GM19463 (cell line): ENCODE measurements around the gene CHRNA7.

Source experiments
- ATAC-seq: cut with Tn5 transposase; IDR thresholded peaks from one replicate; pipeline ENCODE4 v1.9.1; 2021; ENCODE audit warnings: mild to moderate bottlenecking, moderate library complexity; ENCODE audit not compliant: unreplicated experiment

The CHRNA7 gene

DNA sequence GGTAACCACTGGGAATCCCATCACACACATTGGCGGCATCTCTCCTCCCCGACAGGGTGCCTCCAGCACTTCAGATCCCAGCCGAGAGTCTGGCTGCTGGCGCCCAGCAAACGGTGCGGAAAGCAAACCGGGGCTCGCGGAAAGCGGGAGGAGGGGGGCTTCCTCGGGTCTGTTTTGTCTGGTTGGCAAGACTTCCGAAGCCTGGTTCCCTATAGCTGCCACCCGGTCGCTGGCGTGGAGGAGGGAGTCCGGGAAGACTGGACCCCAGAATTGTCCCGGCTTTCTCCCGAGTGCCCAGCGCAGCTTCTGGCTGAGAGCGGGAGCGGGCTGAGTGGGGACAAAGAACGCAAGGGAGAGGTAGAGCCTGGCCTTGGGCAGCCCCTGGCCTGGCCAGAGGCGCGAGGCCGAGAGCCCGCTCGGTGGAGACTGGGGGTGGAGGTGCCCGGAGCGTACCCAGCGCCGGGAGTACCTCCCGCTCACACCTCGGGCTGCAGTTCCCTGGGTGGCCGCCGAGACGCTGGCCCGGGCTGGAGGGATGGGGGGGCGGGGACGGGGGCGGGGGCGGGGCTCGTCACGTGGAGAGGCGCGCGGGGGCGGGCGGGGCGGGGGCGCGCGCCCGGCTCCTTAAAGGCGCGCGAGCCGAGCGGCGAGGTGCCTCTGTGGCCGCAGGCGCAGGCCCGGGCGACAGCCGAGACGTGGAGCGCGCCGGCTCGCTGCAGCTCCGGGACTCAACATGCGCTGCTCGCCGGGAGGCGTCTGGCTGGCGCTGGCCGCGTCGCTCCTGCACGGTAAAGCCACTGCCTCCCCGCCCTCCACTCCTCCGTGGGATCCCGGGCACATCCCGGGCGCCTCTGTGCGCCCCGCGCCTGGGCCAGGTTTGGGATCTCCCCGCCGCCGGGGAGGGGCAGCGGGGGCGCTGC lies at the start of gene CHRNA7:
TSS of gene CHRNA7 (plus strand) at position 654 of the 920 bp plus-strand sequence. CDS start at position 734, 80 bp downstream.
- peak; percentile 69 for ATAC-seq

DNA sequence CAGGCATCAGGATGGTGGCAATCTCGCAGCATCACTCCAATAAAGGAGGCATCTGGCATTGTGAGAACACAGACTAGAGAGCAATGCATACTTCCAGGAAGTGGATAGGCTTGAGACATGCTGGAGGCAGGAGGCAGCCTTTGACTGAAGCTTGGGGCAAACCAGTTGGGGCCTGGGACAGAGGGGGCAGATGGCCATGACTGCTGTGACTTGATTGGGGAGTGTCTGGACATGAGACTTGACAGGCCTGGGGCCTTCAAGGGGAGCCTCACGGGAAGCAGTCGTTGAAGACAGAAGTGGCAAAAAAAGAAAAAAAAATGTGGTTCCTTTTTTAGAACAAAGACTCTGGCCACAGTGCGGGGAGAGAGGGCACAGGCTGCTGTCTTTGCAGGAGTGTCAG lies 44.7 kb upstream of the CHRNA7 start:
- ATAC-seq: no peak

DNA sequence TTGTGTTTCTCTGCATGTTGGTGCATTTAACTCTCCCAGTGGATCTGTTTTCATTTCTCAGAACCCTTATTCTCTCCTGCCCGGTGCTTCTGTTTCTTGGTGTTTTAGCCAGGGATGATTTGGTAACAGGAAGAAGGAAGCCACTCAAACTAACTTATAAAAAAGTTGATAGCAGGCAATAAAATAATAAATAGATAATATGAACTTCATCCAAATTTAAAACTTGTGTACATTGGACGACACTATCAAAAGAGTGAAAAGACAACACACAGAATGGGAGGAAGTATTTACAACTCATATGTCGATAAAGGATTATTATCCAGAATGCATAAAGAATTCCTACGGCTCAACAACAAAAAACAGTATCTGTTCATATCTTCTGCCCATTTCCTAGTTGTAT lies 37.3 kb upstream of the CHRNA7 start:
- ATAC-seq: no peak

DNA sequence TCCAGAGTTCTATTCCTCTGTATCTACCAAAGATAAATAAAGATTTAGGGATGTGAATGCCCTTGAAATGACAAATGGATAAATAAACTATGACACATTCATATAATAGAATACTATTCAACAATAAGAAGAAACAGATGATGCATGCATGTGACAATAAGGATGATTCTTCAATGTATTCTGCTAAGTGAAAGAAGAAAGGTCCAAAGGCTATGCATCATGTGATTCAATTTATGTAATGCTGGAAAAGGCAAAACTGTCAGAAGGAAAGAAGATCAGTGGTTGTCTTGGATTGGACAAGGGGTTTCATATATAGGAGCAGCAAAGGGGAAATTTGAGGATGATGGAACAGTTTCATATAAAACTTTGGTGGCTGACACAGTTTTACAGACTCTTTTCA lies 32.6 kb upstream of the CHRNA7 start:
- no peak for ATAC-seq

DNA sequence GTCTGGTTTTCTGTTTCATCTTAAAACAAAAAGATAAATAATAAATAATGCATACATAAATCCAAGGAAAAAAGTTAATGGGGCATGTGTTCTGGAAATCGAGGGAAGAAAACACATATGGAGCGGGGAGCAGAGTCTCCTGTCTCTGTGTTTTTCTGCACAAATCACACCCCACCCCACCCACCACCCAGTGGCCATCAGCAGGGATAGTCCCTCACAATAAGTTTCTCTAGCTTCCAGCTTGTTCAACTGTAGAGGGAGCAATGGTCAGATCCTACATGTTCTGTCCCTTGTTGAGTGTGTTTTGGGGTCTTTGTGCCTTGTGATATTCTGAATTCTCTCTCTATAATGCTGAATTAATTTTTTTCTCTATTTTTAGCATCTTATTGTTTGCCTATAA lies 26.8 kb upstream of the CHRNA7 start:
- no peak for ATAC-seq

DNA sequence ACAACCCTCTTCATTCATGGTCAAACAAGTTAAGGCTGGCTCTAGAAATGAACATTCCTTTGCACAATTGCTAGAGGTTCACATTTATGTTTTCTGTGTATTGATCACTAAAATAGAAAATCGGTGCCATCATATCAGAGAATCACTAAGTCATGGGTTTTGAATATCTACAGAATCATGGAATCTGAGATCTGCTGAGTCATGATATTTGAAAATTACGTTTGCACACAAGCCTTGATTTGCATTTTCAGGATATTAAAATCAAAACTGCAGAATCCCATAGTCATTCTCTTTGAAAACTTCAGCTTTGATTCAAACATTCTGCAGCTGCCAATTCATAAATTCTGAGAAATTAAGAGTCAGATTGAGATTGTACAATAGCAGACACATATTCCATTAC lies 26.1 kb upstream of the CHRNA7 start:
- ATAC-seq: no peak

DNA sequence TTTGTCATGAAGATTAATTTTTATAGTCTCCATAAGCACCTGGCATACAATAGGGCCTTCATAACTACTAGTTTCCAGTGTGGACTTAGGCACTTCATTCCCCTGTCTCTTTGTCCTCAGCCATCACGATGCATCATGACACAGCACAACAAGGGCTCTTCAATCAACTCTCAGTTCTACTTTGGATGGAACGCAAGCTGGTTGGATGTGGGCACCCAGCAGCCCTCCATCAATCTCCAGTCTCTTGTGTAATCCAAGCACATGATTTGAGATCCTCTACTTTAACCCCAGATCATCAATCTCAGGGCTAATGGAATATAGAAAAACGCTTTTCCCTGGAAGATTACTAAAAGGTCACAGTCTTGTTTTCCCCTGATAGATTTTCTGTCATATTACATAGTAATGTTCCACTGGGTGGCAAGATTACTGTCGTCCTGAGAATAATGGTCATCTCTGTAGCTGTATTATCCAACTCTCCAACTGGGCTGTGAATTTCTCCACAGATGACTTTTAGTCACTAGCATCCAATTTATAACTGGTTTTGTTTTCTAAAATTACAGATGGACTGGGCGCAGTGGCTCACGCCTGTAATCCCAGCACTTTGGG lies 22.9 kb upstream of the CHRNA7 start:
- ATAC-seq: no peak

DNA sequence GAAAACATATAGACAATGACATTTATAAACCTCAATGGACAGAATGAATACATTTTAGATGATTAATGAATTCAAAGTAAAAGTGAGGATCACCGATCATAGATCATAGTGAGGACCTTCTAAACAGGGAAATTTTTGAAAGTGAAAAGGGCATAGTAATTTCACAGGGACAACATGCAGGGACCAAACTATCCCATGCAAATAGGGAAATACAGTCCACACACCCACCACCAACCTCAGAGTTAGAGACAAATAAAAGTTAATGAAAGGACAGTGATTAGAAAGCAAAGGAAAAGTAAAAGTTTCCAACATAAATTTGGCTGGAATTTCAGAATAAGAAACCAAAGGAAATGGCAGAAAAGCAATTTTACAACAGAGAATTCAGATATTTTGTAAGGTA lies 15.4 kb upstream of the CHRNA7 start:
- ATAC-seq: no peak

DNA sequence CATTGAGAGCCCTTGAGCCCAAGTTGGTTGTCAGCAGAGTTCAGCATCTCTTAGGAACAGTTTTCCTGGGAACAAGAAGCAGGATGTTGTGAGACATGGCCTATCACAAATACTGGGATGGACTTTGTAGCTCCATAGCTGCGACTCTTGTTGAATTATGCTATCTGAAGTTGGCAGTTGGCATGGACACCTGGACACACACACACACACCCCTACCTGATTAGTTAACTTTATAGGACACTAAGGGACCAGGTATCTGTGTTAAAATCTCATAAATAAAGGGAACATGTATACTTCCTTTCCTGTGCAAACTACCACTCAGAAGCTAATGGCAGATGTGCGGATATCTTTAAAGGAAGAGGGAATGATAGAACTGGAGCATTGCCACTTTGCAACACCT lies 10.2 kb upstream of the CHRNA7 start:
- ATAC-seq: no peak

DNA sequence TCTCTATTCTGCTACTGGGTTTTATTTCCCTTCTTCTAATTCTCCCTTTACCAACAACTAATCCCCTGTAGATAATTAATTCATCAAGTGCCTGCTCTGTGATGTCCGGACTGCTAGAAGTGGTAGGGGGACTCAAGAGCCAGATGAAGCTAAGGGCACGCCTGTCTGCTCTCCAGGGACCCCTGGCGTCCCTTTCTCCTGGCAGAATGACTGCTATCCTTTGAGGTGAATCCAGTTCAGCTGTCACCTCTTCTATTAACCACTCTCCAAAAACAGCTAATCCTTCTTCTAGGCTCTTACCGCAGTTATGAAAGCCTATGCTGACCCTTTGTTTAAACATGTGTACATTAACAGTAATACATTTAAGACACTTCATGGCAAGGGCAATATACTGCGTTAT lies 1.4 kb upstream of the CHRNA7 start:
- no peak for ATAC-seq

DNA sequence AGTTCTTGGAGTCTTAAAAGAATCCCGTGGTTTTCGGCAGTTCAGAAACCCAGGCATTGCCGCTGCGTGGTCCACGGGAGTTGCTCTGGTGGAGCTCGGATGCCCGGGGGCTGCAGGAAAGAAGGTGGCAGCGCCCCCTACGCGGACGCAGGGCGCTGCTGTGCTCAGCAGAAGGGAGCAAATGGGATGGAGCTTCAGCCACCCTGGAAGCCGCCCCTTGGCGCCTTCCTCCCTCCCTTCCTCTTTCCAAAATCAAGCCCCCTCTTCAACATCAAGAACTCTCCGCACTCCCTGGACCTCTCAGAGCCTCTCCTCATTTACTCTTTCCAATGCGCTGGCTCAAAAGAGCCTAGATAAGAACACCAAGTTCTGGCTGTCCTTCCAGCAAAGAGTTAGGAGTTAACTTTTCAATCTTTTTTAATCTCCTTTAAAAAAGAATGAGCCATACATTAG lies 880 bp upstream of the CHRNA7 start:
- no peak for ATAC-seq

DNA sequence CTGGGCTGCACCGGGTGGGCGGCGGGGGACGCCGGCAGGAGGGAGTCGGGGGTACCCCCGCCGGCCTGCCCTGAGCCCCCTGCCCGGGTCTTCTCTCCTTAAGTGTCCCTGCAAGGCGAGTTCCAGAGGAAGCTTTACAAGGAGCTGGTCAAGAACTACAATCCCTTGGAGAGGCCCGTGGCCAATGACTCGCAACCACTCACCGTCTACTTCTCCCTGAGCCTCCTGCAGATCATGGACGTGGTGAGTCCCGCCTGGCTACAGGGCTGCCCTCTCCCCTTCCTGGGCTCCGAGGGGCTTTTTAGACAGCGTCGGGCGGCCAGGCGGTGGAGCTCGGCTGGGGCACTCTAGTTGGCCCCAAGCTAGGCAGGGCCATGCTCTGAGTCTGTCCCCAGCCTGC lies 480 bp downstream of the CHRNA7 start:
- ATAC-seq: no peak

DNA sequence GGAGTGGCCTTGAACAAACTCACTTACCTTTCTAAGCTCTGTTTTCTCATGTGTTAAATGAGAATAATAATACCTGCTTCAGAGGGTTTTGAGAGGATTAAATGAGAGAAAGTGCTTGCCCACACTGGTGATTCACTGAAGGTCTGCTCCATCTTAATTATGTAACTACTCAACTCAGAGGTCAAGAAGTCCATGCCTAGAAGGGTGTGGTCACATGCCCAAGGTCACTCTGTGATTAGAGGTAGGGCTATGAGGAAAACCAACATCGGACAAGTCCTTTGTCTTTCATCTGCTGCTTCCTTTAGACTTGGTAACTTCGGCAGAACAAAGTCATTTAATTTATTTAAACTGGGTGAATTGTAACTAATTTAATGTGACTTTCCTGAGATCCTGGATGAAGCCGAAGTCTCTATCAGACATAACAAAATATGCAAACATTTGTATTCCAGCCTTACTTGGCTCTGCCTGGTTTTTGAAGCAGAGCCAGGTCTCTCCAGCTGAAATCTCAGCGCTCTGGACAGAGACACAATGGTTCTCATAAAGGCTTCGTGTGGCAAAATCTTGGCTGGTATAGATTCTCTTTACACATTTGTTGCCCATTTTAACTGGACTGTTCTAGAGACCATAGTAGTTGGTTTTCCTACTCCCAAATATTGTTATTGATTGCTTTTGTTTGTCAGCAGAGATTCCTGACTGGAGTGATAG lies 3.0 kb downstream of the CHRNA7 start:
- ATAC-seq: no peak

DNA sequence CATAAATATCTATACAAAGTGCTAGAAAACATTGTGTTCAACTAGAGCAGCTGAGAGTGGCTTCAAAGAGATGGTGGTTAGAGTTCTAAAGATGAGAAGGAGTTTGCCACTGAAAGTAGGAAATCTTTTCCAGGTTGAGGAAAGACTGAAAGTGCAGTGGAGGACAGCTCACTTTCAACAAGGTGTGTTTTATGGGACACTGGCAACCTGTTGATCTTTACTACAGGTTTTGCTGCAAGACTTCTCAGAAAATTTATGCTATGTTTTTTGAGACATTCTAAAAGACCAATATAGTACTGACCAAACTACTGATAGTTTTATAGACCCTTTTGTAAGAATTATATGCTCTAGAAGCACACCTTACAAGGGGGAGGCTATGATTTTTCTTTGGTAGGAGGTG lies 3.8 kb downstream of the CHRNA7 start:
- ATAC-seq: no peak

DNA sequence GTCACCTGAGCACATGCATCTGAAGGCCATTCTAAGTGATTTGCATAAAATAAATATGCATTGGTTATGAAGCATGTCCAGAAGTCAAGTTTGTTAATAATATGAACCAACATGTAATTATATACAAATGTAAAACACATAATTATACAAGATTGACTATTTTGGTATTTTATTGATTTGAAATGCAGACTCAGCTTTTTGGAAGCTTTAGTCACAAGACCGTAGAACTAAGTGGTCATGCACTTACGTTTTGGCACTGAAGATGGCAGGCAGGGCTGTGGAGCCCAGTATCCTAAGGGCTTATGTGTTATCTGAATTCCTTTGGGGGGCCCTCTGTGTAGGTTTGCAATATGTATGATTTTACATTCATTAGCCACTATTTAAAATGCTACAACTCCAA lies 5.0 kb downstream of the CHRNA7 start:
- no peak for ATAC-seq

DNA sequence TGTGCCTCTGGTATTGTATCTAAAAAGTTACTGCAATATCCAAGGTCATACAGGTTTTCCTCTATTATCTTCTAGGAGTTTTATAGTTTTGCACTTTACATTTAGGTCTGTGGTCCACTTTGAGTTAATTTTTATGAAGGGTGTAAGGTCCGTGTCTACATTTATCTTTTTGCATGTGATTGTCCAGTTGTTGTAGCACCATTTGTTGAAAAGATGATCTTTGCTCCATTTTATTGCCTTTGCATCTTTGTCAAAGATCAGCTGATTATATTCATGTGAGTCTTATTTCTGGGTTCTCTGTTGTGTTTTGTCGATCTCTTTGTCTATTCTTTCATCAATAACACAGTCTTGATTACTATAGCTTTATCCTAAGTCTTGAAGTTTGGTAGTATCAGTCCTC lies 6.7 kb downstream of the CHRNA7 start:
- ATAC-seq: no peak

DNA sequence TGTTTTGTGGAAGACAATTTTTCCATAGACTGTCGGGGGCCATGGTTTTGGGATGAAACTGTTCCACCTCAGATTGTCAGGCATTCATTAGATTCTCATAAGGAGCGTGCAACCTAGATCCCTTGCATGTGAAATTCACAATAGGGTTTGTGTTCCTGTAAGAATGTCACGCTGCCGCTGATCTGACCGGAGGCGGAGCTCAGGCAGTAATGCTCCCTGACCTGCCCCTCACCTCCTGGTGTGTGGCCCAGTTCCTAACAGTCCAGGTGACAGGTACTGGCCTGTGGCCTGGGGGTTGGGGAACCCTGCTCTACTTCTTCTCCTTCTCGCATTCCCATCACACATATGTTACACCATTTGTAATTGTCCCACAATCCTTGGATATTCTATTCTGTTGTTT lies 11.0 kb downstream of the CHRNA7 start:
- ATAC-seq: no peak

DNA sequence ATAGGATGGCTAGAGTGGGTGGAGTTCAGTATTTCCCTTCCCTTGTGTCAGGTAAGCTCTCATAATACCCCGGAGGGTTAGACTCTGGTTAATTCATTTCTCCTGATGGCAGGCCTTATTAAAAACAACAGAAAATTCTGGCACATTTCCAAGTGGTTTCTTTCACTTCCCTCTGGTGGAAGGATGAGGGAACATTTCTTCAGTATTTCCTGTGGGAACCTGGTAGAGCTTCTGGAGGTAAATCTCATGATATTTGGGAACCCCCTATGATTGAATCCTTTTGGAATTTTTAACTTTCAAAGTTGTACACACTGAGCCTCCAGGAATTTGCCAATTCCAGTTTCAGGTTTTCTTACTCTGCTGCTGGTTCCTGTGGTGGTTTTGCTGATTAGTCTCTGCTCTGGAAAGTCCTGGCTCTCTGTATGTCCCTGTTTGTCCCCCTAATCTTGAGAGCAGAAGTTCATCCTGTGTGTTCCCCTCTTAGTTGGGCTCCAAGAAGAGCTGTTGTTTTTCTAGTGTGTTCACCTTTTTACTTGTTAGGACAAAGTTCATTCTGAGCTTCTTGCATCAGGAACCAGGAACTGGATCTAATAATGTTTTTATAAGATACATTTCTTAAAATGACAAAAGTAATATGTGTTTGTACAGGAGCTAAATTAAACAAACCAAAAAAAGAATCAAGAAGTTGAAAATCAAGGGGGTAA lies 12.1 kb downstream of the CHRNA7 start:
- ATAC-seq: no peak

DNA sequence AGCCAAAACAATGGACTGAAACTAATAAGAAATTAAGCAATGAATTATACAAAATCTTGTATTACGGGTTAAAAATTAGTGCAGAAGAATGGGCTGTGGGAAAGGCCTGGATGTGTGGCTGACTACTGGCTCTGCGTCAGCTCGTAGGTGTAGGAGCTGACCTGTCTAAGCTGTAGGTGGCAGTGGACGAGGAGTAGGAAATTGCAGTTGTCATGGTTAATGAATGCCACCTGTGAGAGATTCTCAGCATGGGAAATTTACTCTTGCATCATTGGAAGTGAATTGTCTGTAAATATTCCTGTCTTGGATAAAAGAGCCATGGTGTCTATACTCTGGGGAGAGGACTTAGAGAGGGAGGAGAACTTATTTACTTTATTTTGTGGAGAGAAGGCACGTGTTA lies 23.4 kb downstream of the CHRNA7 start:
- no peak for ATAC-seq

DNA sequence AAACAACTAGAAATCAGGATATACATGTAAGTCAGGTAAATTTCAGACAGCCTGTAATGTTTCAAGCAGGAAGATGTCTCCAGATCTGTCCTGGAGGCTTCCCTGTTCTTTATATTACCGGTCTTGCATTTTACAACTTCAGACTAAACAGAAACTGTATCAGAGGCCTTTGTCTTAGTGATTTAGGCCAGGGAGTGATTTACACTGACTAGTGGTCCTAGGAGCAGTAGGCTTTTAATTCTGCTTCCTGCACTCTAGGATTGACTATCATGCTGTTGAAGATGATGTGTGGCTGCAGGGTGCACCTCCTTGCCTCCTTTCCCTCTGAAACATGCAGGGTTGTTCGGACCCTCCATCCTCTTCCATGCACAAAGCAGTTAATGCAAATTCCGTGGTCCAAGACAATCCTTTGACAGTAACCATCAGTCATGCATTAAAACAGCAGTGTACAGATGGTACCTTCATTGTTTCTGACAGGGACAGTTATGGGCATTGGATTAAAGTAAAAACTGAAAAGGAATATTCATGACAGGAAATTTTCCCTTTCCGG lies 27.6 kb downstream of the CHRNA7 start:
- no peak for ATAC-seq

DNA sequence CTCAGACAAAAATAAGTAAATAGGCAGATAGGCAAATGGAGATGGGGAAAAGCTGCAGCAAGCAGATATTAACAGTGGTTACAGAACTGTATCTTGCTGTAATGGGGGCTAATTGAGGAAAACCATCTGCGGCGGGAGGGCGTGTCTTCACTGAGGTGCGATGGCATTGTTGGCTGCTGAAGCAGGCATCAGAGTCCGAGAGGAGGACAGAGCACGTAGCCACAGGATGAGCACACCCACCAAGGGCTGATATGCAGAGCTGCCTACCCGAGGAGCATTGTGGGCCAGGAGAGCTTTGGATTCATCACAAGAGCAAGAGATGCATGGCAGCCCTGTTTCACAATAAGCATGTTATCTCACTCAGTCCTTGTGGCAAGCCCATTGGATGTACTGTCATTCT lies 30.4 kb downstream of the CHRNA7 start:
- ATAC-seq: no peak
